ENCODE data around the gene ZBED6. TPM values are rescaled to one million over a fixed set of nuclear protein-coding genes. Genes with fewer than 3 reads are reported as not detected.
"Not testable (repeated sequence)": the region's sequence is repeated elsewhere in the genome, so short reads cannot be mapped to it uniquely, and the experiment has no call there.

ZBED6 gene
- total RNA-seq, 2 experiments from 2014 or later = 18.6 to 21.1 TPM

GRCh38 chr1:203828002-203828401, 32.6 kb downstream of the ZBED6 start:
- peaks cover 54% of the 10 kb centered on the region for H3K36me3 Mint-ChIP-seq
- no peak overlapping the region for H3K4me3 Mint-ChIP-seq
- CTCF ChIA-PET = interaction anchor here (1.3 kb wide), 1 partner anchor 84 kb away, joined by 3 read pairs; no protein-coding TSS in a partner anchor
- H3K27ac Mint-ChIP-seq = no peak overlapping the region
- peaks cover 15% of the 10 kb centered on the region for H3K4me1 Mint-ChIP-seq
- no peaks in the 10 kb centered on the region for H3K27me3 Mint-ChIP-seq
- no peaks in the 10 kb centered on the region for H3K9me3 Mint-ChIP-seq (ENCODE audit: low read depth)
- DNase-seq (no peak), ATAC-seq (no peak)

GRCh38 chr1:203828503-203828902, 33.1 kb downstream of the ZBED6 start:
- CTCF ChIA-PET = no interaction called here
- ATAC-seq = no peak
- no peak overlapping the region for H3K27ac Mint-ChIP-seq
- H3K4me3 Mint-ChIP-seq = no peak overlapping the region
- H3K9me3 Mint-ChIP-seq (ENCODE audit: low read depth) = no peaks in the 10 kb centered on the region
- DNase-seq = no peak
- peaks cover 12% of the 10 kb centered on the region for H3K4me1 Mint-ChIP-seq
- no peaks in the 10 kb centered on the region for H3K27me3 Mint-ChIP-seq
- peaks cover 53% of the 10 kb centered on the region for H3K36me3 Mint-ChIP-seq

GRCh38 chr1:203829247-203829646, 33.8 kb downstream of the ZBED6 start:
- H3K4me3 Mint-ChIP-seq; H3K27me3 Mint-ChIP-seq; CTCF ChIA-PET; H3K9me3 Mint-ChIP-seq (ENCODE audit: low read depth); DNase-seq; H3K4me1 Mint-ChIP-seq; H3K27ac Mint-ChIP-seq; ATAC-seq: not testable (repeated sequence)
- H3K36me3 Mint-ChIP-seq = peaks cover 53% of the 10 kb centered on the region

GRCh38 chr1:203835476-203835875, 40.1 kb downstream of the ZBED6 start:
- no peak for DNase-seq
- CTCF ChIA-PET = interaction anchor here (1.3 kb wide), 1 partner anchor 11 kb away, joined by 4 read pairs; no protein-coding TSS in a partner anchor
- no peak overlapping the region for H3K4me3 Mint-ChIP-seq
- H3K27ac Mint-ChIP-seq = no peak overlapping the region
- H3K9me3 Mint-ChIP-seq (ENCODE audit: low read depth) = no peaks in the 10 kb centered on the region
- no peak for ATAC-seq
- H3K36me3 Mint-ChIP-seq = peaks cover 49% of the 10 kb centered on the region
- H3K27me3 Mint-ChIP-seq = no peaks in the 10 kb centered on the region
- no peaks in the 10 kb centered on the region for H3K4me1 Mint-ChIP-seq

- H3K36me3 Mint-ChIP-seq = peaks cover 54% of the 10 kb centered on the region
- CTCF ChIA-PET = no interaction called here
Observed at GRCh38 chr1:203839081-203839480, 43.7 kb downstream of the ZBED6 start.

GRCh38 chr1:203840208-203840808, 44.9 kb downstream of the ZBED6 start:
- Mint-ChIP-seq H3K27ac (no peak overlapping the region), H3K4me1 (no peaks in the 10 kb centered on the region), H3K9me3 (ENCODE audit: low read depth) (no peaks in the 10 kb centered on the region), H3K27me3 (no peaks in the 10 kb centered on the region), H3K36me3 (peaks cover 55% of the 10 kb centered on the region), H3K4me3 (no peak overlapping the region)
- ATAC-seq (no peak), DNase-seq (no peak)
- CTCF ChIA-PET = no interaction called here

More at GRCh38 chr1:203839081-203839480, 43.7 kb downstream of the ZBED6 start:
- no peak for DNase-seq
- H3K27ac Mint-ChIP-seq = no peak overlapping the region
- no peaks in the 10 kb centered on the region for H3K4me1 Mint-ChIP-seq
- H3K9me3 Mint-ChIP-seq (ENCODE audit: low read depth) = no peaks in the 10 kb centered on the region
- H3K27me3 Mint-ChIP-seq = no peaks in the 10 kb centered on the region
- no peak for ATAC-seq
- H3K4me3 Mint-ChIP-seq = no peak overlapping the region

- Mint-ChIP-seq H3K9me3 (ENCODE audit: low read depth) (no peaks in the 10 kb centered on the region), H3K27me3 (no peaks in the 10 kb centered on the region), H3K4me1 (no peaks in the 10 kb centered on the region), H3K27ac (no peak overlapping the region), H3K36me3 (peaks cover 60% of the 10 kb centered on the region), H3K4me3 (no peak overlapping the region)
- no peak for ATAC-seq
- no peak for DNase-seq
- CTCF ChIA-PET = no interaction called here
Observed at GRCh38 chr1:203842559-203842876, 47.1 kb downstream of the ZBED6 start.

GRCh38 chr1:203843435-203843834, 48.0 kb downstream of the ZBED6 start:
- no peak for DNase-seq
- Mint-ChIP-seq H3K27ac (no peak overlapping the region), H3K27me3 (no peaks in the 10 kb centered on the region), H3K36me3 (peaks cover 54% of the 10 kb centered on the region), H3K9me3 (ENCODE audit: low read depth) (no peaks in the 10 kb centered on the region), H3K4me1 (no peaks in the 10 kb centered on the region), H3K4me3 (no peak overlapping the region)
- ATAC-seq = no peak
- CTCF ChIA-PET = no interaction called here

Other genes starting within 250 kb of the ZBED6 start
- 100 to 1,000 TPM in 1 of 2 experiments, 10 to 100 TPM in 1; 96.1 to 130 TPM for gene ATP2B4, start 168.8 kb upstream of the ZBED6 start, total RNA-seq
- gene LAX1, start 30.4 kb upstream of the ZBED6 start, total RNA-seq = 10 to 100 TPM; 20.3 to 22.3 TPM
- gene ZC3H11A, start within 50 bp of the ZBED6 start, total RNA-seq = 10 to 100 TPM; 98.5 to 99.5 TPM
- gene SNRPE, start 66.0 kb downstream of the ZBED6 start, total RNA-seq = 100 to 1,000 TPM; 167 to 209 TPM